Transverse colon (tissue), 4 donors: ENCODE measurements around the gene ACBD6.

Source experiments
- EP300 ChIP-seq: sonication (generic); formaldehyde crosslinking; IDR thresholded peaks from one replicate; pipeline ENCODE4 v1.6.1; 2017; ENCODE audit warnings: antibody characterized with exemption, low read depth
- POLR2A ChIP-seq: fragments of 450-650 bp; IDR thresholded peaks from one replicate; pipeline ENCODE4 v1.6.1; 2016; ENCODE audit warnings: antibody characterized with exemption, mild to moderate bottlenecking, moderate library complexity
- POLR2AphosphoS5 ChIP-seq, 3 donors: sonication (generic); formaldehyde crosslinking; IDR thresholded peaks; one replicate each; pipeline ENCODE4 v1.6.1; 2016; ENCODE audit warnings: antibody characterized with exemption in 3 of 3
- TF ChIP-seq, protein P1 (sequence below), 5 experiments: fragments of 200-600 bp in 3 of 5; fragments of 450-650 bp in 2 of 5; sonication (generic) in 3 of 5; IDR thresholded peaks; 1 replicate in 2 of 5; 2 replicates in 3 of 5; pipeline ENCODE4 v1.5.1; 2016 to 2017; ENCODE audit warnings: antibody characterized with exemption in 5 of 5, inconsistent platforms in 3 of 5, mild to moderate bottlenecking in 2 of 5, moderate library complexity in 1 of 5

- TF ChIP-seq POLR2AphosphoS5 (IDR thresholded peaks at IDR 0.05) (no peak), POLR2A (no peak), EP300 (no peak)
- TF ChIP-seq, protein P1, sequence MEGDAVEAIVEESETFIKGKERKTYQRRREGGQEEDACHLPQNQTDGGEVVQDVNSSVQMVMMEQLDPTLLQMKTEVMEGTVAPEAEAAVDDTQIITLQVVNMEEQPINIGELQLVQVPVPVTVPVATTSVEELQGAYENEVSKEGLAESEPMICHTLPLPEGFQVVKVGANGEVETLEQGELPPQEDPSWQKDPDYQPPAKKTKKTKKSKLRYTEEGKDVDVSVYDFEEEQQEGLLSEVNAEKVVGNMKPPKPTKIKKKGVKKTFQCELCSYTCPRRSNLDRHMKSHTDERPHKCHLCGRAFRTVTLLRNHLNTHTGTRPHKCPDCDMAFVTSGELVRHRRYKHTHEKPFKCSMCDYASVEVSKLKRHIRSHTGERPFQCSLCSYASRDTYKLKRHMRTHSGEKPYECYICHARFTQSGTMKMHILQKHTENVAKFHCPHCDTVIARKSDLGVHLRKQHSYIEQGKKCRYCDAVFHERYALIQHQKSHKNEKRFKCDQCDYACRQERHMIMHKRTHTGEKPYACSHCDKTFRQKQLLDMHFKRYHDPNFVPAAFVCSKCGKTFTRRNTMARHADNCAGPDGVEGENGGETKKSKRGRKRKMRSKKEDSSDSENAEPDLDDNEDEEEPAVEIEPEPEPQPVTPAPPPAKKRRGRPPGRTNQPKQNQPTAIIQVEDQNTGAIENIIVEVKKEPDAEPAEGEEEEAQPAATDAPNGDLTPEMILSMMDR (IDR thresholded peaks at IDR 0.05), result no peak
Observed at GRCh38 chr1:180291004-180291403, 211.4 kb downstream of the ACBD6 start.
